Measurements from ENCODE around the gene CDK5R2.
A peak's percentile ranks its signal among the peaks of the same experiment; 100 is the strongest.
"Not testable (repeated sequence)": the region's sequence is repeated elsewhere in the genome, so short reads cannot be mapped to it uniquely, and the experiment has no call there.

CDK5R2 gene

GRCh38 chr2:218959141-218959731, at the start of gene CDK5R2:
Gene CDK5R2, plus strand, starts transcription at chr2:218959666. Its CDS starts 155 bp downstream, at chr2:218959821.
- DNase-seq = peak; percentile 79
- peak within 1 kb of the TSS; percentile 79 for H3K27ac Mint-ChIP-seq
- H3K4me1 Mint-ChIP-seq = peaks cover 12 to 30% of the 10 kb centered on the region in 2 donors
- peak; percentile 97 for ATAC-seq (replicated peaks)
- H3K9me3 Mint-ChIP-seq = peaks cover 0 to 3% of the 10 kb centered on the region in 2 donors
- peaks cover 0 to 5% of the 10 kb centered on the region in 2 donors for H3K36me3 Mint-ChIP-seq
- H3K4me3 Mint-ChIP-seq = peak within 1 kb of the TSS; percentile 73 to 78
- peaks cover 70 to 91% of the 10 kb centered on the region in 2 donors for H3K27me3 Mint-ChIP-seq

GRCh38 chr2:218910741-218911140, 48.7 kb upstream of the CDK5R2 start:
- no peak for ATAC-seq (replicated peaks)
- Mint-ChIP-seq H3K36me3 (no peaks in the 10 kb centered on the region), H3K4me1 (peaks cover 2 to 15% of the 10 kb centered on the region in 2 donors)

DNA sequence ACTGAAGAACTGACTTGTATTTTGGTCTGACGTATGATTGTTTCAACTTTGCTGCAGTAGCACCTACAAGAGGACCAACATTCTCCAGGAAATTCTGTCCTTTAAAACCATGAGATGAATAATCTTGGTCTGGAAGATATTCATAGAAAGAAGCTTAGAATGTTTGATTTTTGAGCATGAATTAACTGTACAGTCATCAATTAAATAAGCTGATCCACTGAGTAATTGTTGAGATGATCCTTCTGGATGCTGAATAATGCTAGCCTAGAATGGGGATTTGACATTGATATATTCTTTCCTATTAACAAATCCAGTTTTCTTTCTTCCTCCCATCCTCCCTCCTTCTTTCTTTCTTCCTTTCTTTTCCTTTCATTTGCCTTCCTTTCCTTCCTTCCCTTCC, 39.0 kb upstream of the CDK5R2 start:
- Mint-ChIP-seq H3K9me3 (peaks cover 16% of the 10 kb centered on the region in 2 donors), H3K4me1 (peaks cover 0 to 3% of the 10 kb centered on the region in 2 donors), H3K4me3 (no peak overlapping the region), H3K36me3 (peaks cover 7 to 19% of the 10 kb centered on the region in 2 donors), H3K27me3 (peaks cover 33 to 42% of the 10 kb centered on the region in 2 donors), H3K27ac (no peak overlapping the region)
- DNase-seq = no peak
- no peak for ATAC-seq (replicated peaks)

More at GRCh38 chr2:218910741-218911140, 48.7 kb upstream of the CDK5R2 start:
- no peak overlapping the region for H3K27ac Mint-ChIP-seq
- peaks cover 19 to 46% of the 10 kb centered on the region in 2 donors for H3K27me3 Mint-ChIP-seq
- no peak for DNase-seq
- no peak overlapping the region for H3K4me3 Mint-ChIP-seq
- no peaks in the 10 kb centered on the region for H3K9me3 Mint-ChIP-seq

GRCh38 chr2:218924757-218925156, 34.7 kb upstream of the CDK5R2 start:
- Mint-ChIP-seq H3K27me3 (peaks cover 35 to 55% of the 10 kb centered on the region in 2 donors), H3K27ac (no peak overlapping the region), H3K4me3 (no peak overlapping the region), H3K4me1 (peaks cover 0 to 3% of the 10 kb centered on the region in 2 donors), H3K9me3 (peaks cover 16% of the 10 kb centered on the region in 2 donors), H3K36me3 (peaks cover 7 to 19% of the 10 kb centered on the region in 2 donors)
- no peak for DNase-seq
- ATAC-seq (replicated peaks) = no peak

DNA sequence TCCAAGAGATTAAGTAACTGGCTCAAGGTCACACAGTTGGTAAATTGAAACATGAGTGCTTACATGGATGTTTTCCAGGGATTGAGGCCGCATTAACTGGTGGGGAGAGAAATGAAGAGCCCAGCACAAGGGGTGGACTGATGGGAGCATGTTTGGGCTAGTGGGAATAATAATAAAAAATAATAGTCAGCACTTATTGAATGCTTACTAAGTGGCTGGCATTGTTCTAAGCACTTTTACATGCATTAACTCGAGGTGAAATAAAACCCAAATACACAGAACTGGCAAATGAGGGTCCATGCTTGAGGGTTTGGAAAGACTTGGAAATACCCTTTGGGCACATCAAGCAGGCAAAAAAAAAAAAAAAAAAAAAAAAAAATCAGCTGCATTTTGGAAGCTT, 34.0 kb upstream of the CDK5R2 start:
- Mint-ChIP-seq H3K4me3 (no peak overlapping the region), H3K27me3 (peaks cover 29 to 56% of the 10 kb centered on the region in 2 donors)
- ATAC-seq (replicated peaks) = no peak

DNA sequence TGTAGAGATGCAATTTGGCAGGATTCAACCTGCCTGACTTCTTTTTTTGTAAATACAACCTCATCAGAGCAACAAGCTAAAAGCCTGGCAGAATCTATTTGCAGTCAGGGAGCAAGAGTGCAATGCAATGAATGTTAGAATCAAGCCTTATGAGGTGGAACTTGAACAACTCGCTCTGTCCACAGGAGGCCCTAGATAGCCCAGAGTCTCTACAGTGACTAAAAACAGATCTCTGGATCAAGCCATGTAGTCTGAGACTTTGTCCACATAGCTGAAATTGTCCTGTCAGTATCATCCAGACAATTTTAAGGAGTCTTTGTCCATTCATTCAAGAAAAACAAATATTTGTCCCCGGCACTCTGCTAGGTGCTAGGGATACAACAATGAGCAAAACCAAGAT, 32.0 kb upstream of the CDK5R2 start:
- Mint-ChIP-seq H3K27ac (no peak overlapping the region), H3K27me3 (peaks cover 21 to 49% of the 10 kb centered on the region in 2 donors), H3K4me1 (peaks cover 0 to 2% of the 10 kb centered on the region in 2 donors), H3K4me3 (no peak overlapping the region), H3K9me3 (peaks cover 13 to 16% of the 10 kb centered on the region in 2 donors), H3K36me3 (peaks cover 6 to 14% of the 10 kb centered on the region in 2 donors)
- no peak for DNase-seq
- no peak for ATAC-seq (replicated peaks)

More for the DNA sequence above, 34.0 kb upstream of the CDK5R2 start:
- Mint-ChIP-seq H3K36me3 (peaks cover 7 to 19% of the 10 kb centered on the region in 2 donors), H3K9me3 (peaks cover 16% of the 10 kb centered on the region in 2 donors), H3K27ac (no peak overlapping the region), H3K4me1 (peaks cover 0 to 3% of the 10 kb centered on the region in 2 donors)
- no peak for DNase-seq

- ATAC-seq (replicated peaks) (no peak), DNase-seq (no peak)
- peaks cover 12 to 16% of the 10 kb centered on the region in 2 donors for H3K9me3 Mint-ChIP-seq
- no peak overlapping the region for H3K27ac Mint-ChIP-seq
- H3K4me3 Mint-ChIP-seq = no peak overlapping the region
- peaks cover 18 to 51% of the 10 kb centered on the region in 2 donors for H3K27me3 Mint-ChIP-seq
- peaks cover 5 to 9% of the 10 kb centered on the region in 2 donors for H3K36me3 Mint-ChIP-seq
- peaks cover 0 to 2% of the 10 kb centered on the region in 2 donors for H3K4me1 Mint-ChIP-seq
These were observed 31.6 kb upstream of the CDK5R2 start for GRCh38 chr2:218927876-218928275.

GRCh38 chr2:218930488-218930887, 29.0 kb upstream of the CDK5R2 start:
- H3K9me3 Mint-ChIP-seq; H3K4me3 Mint-ChIP-seq; DNase-seq; ATAC-seq (replicated peaks); H3K36me3 Mint-ChIP-seq; H3K27ac Mint-ChIP-seq; H3K4me1 Mint-ChIP-seq: not testable (repeated sequence)
- H3K27me3 Mint-ChIP-seq = peaks cover 15 to 57% of the 10 kb centered on the region in 2 donors

GRCh38 chr2:218931751-218932150, 27.7 kb upstream of the CDK5R2 start:
- DNase-seq; H3K9me3 Mint-ChIP-seq; H3K4me1 Mint-ChIP-seq; H3K27ac Mint-ChIP-seq; ATAC-seq (replicated peaks); H3K36me3 Mint-ChIP-seq; H3K4me3 Mint-ChIP-seq: not testable (repeated sequence)
- H3K27me3 Mint-ChIP-seq = peaks cover 22 to 57% of the 10 kb centered on the region in 2 donors

- H3K4me1 Mint-ChIP-seq = no peaks in the 10 kb centered on the region
- H3K9me3 Mint-ChIP-seq = no peaks in the 10 kb centered on the region
- peaks cover 39 to 44% of the 10 kb centered on the region in 2 donors for H3K27me3 Mint-ChIP-seq
- no peak for ATAC-seq (replicated peaks)
- H3K27ac Mint-ChIP-seq = no peak overlapping the region
- DNase-seq = no peak
- no peak overlapping the region for H3K4me3 Mint-ChIP-seq
- no peaks in the 10 kb centered on the region for H3K36me3 Mint-ChIP-seq
These were observed 14.6 kb upstream of the CDK5R2 start for GRCh38 chr2:218944759-218945404.

DNA sequence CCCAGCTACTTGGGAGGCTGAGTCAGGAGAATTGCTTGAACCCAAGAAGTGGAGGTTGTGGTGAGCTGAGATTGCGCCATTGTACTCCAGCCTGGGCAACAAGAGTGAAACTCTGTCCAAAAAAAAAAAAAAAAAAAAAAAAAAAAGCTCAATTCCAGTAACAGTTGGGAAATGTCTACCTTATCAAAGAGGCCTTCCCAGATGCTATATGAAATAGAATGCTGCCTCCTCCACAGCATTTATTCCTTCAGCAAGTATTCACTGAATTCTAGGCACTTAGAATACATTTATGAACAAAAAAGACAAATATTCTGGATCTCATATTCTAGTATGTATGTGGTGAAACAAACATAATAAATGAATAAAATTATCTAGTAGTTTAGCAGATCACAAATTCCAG, 12.8 kb upstream of the CDK5R2 start:
- peaks cover 41 to 48% of the 10 kb centered on the region in 2 donors for H3K27me3 Mint-ChIP-seq

DNA sequence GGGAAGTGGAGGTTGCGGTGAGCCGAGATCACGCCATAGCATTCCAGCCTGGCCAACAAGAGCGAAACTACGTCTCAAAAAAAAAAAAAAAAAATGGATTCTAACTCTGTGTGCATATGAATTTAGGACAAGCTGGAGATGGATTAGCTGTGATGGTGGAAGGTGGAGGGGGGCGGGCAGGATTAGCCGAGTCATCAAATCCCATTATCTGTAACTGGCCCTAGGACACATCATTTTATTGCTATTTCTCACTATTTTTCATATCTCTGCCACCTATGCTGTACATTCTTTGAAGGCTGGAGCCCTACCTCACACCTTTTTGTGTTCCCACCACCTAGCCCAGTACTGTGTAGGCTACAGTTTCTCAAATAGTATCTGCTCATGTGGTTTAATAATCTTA, 7.3 kb upstream of the CDK5R2 start:
- Mint-ChIP-seq H3K9me3 (peaks cover 0 to 2% of the 10 kb centered on the region in 2 donors), H3K4me1 (no peaks in the 10 kb centered on the region), H3K4me3 (no peak overlapping the region), H3K27ac (no peak overlapping the region), H3K36me3 (no peaks in the 10 kb centered on the region), H3K27me3 (peaks cover 38 to 64% of the 10 kb centered on the region in 2 donors)
- ATAC-seq (replicated peaks) = no peak
- no peak for DNase-seq

More for the DNA sequence above, 12.8 kb upstream of the CDK5R2 start:
- Mint-ChIP-seq H3K9me3 (peaks cover 0 to 2% of the 10 kb centered on the region in 2 donors), H3K27ac (no peak overlapping the region), H3K4me1 (no peaks in the 10 kb centered on the region), H3K36me3 (no peaks in the 10 kb centered on the region), H3K4me3 (no peak overlapping the region)
- no peak for ATAC-seq (replicated peaks)
- DNase-seq = no peak

GRCh38 chr2:218953366-218953954, 6.0 kb upstream of the CDK5R2 start:
- no peak for ATAC-seq (replicated peaks)
- Mint-ChIP-seq H3K36me3 (no peaks in the 10 kb centered on the region), H3K27me3 (peaks cover 47 to 77% of the 10 kb centered on the region in 2 donors), H3K4me3 (no peak overlapping the region), H3K27ac (no peak overlapping the region), H3K4me1 (no peaks in the 10 kb centered on the region), H3K9me3 (peaks cover 0 to 2% of the 10 kb centered on the region in 2 donors)
- DNase-seq = no peak

- H3K4me3 Mint-ChIP-seq = no peak overlapping the region
- DNase-seq = no peak
- peaks cover 57 to 89% of the 10 kb centered on the region in 2 donors for H3K27me3 Mint-ChIP-seq
- H3K36me3 Mint-ChIP-seq = no peaks in the 10 kb centered on the region
- peaks cover 0 to 2% of the 10 kb centered on the region in 2 donors for H3K9me3 Mint-ChIP-seq
- H3K27ac Mint-ChIP-seq = no peak overlapping the region
- H3K4me1 Mint-ChIP-seq = peaks cover 4 to 6% of the 10 kb centered on the region in 2 donors
- no peak for ATAC-seq (replicated peaks)
These were observed 4.7 kb upstream of the CDK5R2 start for GRCh38 chr2:218954541-218955300.

Measured in stimulated activated naive B cell treated with anti-CD40 and anti-IgM and Interleukin-4, amounts not matched to agents 10 μg/mL and 1 μg/mL and 100 μg/mL, for 72 hours (primary cell).